ENCODE measurements around the gene CLTB. TPM values are rescaled to one million over a fixed set of nuclear protein-coding genes. Genes with fewer than 3 reads are reported as not detected.

Gene CLTB
- total and polyA plus RNA-seq, 10 of the 15 experiments (the other 5 are each of a cell fraction or from before 2014, with no cell fraction given), result 1.6 to 52.8 (median 36.9) TPM

- Histone ChIP-seq H2AFZ (ENCODE audit: control insufficient read depth, low read depth, low read length) (no peak overlapping the region), H3K27me3 (replicated peaks in 1 of 2; ENCODE audit: control insufficient read depth in 2 of 2, insufficient read depth in 2 of 2, low read length in 1 of 2) (no peaks in the 10 kb centered on the region), H3K9me3 (replicated peaks; ENCODE audit: control insufficient read depth, insufficient read depth, low read length) (no peaks in the 10 kb centered on the region; the same call in 2 of the 3 replicates), H3K4me1 (ENCODE audit: control insufficient read depth, insufficient read depth, low read length) (no peaks in the 10 kb centered on the region), H3K79me2 (ENCODE audit: control insufficient read depth, insufficient read depth, low read length) (no peaks in the 10 kb centered on the region), H3K27ac (ENCODE audit: control insufficient read depth, insufficient read depth) (no peak overlapping the region), H3K36me3 (ENCODE audit: control insufficient read depth in 2 of 2, insufficient read depth in 2 of 2, low read length in 1 of 2) (no peaks in the 10 kb centered on the region), H3K4me3 (no peak overlapping the region), H3K4me2 (ENCODE audit: control insufficient read depth, insufficient read depth) (no peak overlapping the region), H3K9ac (ENCODE audit: control insufficient read depth, insufficient read depth, low read length) (no peak overlapping the region), H4K20me1 (ENCODE audit: control insufficient read depth, insufficient read depth) (no peaks in the 10 kb centered on the region)
- ChIA-PET RAD21 (ENCODE audit: unreplicated experiment) (no interaction called here), SMC1A (ENCODE audit: uncharacterized antibody, unreplicated experiment) (no interaction called here), CTCF (interaction anchor here (1.0 to 1.4 kb wide), 2 partner anchors 9 to 221 kb away, joined by 4 to 5 read pairs; partner anchors contain the start of genes CLTB and TSPAN17), POLR2A (no interaction called here)
- WGBS (ENCODE audit: insufficient coverage, insufficient replicate concordance, low lambda C conversion rate, missing lambda C conversion rate), result 30% methylated on average over 1 of the region's 1 CpG
- FAIRE-seq (no peak), DNase-seq (ENCODE audit: low read depth, low spot score) (no peak), ATAC-seq (no peak)
- no TSS peak for BruUV-seq (replicated peaks)
- TF ChIP-seq, protein P1, sequence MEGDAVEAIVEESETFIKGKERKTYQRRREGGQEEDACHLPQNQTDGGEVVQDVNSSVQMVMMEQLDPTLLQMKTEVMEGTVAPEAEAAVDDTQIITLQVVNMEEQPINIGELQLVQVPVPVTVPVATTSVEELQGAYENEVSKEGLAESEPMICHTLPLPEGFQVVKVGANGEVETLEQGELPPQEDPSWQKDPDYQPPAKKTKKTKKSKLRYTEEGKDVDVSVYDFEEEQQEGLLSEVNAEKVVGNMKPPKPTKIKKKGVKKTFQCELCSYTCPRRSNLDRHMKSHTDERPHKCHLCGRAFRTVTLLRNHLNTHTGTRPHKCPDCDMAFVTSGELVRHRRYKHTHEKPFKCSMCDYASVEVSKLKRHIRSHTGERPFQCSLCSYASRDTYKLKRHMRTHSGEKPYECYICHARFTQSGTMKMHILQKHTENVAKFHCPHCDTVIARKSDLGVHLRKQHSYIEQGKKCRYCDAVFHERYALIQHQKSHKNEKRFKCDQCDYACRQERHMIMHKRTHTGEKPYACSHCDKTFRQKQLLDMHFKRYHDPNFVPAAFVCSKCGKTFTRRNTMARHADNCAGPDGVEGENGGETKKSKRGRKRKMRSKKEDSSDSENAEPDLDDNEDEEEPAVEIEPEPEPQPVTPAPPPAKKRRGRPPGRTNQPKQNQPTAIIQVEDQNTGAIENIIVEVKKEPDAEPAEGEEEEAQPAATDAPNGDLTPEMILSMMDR (IDR thresholded peaks at IDR 0.05 in 2 of 3, conservative IDR thresholded peaks at IDR 0.05 in 1 of 3; ENCODE audit: control insufficient read depth in 2 of 3, extremely low read depth in 1 of 3, insufficient read depth in 1 of 3, low read depth in 3 of 3, low read length in 3 of 3), result no peak
- TF ChIP-seq ETV6 (conservative IDR thresholded peaks at IDR 0.05 in 1 of 2, IDR thresholded peaks at IDR 0.05 in 1 of 2; ENCODE audit: borderline replicate concordance in 1 of 2, low read depth in 1 of 2), result no peak
- no peak for TF ChIP-seq DPF2 (IDR thresholded peaks at IDR 0.05)
- TF ChIP-seq RB1 (IDR thresholded peaks at IDR 0.05; ENCODE audit: borderline replicate concordance), result no peak
- TF ChIP-seq NR2C2 (IDR thresholded peaks at IDR 0.05; ENCODE audit: borderline replicate concordance, control insufficient read depth, insufficient read length, low read depth), result no peak
- no peak for TF ChIP-seq IRF3 (IDR thresholded peaks at IDR 0.05)
- no peak for TF ChIP-seq SMARCA5 (IDR thresholded peaks at IDR 0.05)
- TF ChIP-seq EED (IDR thresholded peaks at IDR 0.05; ENCODE audit: low read depth), result no peak
- TF ChIP-seq SREBF1 (IDR thresholded peaks at IDR 0.05; ENCODE audit: low read length), result no peak
- TF ChIP-seq EGR1 (IDR thresholded peaks at IDR 0.05; ENCODE audit: borderline replicate concordance in 1 of 2, low read depth in 2 of 2, low read length in 2 of 2), result no peak
- no peak for TF ChIP-seq WRNIP1 (IDR thresholded peaks at IDR 0.05; ENCODE audit: borderline replicate concordance, low read depth, low read length)
- TF ChIP-seq HCFC1 (IDR thresholded peaks at IDR 0.05; ENCODE audit: low read length), result no peak
- TF ChIP-seq, protein P2, sequence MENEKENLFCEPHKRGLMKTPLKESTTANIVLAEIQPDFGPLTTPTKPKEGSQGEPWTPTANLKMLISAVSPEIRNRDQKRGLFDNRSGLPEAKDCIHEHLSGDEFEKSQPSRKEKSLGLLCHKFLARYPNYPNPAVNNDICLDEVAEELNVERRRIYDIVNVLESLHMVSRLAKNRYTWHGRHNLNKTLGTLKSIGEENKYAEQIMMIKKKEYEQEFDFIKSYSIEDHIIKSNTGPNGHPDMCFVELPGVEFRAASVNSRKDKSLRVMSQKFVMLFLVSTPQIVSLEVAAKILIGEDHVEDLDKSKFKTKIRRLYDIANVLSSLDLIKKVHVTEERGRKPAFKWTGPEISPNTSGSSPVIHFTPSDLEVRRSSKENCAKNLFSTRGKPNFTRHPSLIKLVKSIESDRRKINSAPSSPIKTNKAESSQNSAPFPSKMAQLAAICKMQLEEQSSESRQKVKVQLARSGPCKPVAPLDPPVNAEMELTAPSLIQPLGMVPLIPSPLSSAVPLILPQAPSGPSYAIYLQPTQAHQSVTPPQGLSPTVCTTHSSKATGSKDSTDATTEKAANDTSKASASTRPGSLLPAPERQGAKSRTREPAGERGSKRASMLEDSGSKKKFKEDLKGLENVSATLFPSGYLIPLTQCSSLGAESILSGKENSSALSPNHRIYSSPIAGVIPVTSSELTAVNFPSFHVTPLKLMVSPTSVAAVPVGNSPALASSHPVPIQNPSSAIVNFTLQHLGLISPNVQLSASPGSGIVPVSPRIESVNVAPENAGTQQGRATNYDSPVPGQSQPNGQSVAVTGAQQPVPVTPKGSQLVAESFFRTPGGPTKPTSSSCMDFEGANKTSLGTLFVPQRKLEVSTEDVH (IDR thresholded peaks at IDR 0.05; ENCODE audit: low read depth, partially characterized antibody), result no peak
- TF ChIP-seq, protein P3, sequence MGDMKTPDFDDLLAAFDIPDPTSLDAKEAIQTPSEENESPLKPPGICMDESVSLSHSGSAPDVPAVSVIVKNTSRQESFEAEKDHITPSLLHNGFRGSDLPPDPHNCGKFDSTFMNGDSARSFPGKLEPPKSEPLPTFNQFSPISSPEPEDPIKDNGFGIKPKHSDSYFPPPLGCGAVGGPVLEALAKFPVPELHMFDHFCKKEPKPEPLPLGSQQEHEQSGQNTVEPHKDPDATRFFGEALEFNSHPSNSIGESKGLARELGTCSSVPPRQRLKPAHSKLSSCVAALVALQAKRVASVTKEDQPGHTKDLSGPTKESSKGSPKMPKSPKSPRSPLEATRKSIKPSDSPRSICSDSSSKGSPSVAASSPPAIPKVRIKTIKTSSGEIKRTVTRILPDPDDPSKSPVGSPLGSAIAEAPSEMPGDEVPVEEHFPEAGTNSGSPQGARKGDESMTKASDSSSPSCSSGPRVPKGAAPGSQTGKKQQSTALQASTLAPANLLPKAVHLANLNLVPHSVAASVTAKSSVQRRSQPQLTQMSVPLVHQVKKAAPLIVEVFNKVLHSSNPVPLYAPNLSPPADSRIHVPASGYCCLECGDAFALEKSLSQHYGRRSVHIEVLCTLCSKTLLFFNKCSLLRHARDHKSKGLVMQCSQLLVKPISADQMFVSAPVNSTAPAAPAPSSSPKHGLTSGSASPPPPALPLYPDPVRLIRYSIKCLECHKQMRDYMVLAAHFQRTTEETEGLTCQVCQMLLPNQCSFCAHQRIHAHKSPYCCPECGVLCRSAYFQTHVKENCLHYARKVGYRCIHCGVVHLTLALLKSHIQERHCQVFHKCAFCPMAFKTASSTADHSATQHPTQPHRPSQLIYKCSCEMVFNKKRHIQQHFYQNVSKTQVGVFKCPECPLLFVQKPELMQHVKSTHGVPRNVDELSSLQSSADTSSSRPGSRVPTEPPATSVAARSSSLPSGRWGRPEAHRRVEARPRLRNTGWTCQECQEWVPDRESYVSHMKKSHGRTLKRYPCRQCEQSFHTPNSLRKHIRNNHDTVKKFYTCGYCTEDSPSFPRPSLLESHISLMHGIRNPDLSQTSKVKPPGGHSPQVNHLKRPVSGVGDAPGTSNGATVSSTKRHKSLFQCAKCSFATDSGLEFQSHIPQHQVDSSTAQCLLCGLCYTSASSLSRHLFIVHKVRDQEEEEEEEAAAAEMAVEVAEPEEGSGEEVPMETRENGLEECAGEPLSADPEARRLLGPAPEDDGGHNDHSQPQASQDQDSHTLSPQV (IDR thresholded peaks at IDR 0.05), result no peak
- TF ChIP-seq ZNF207 (IDR thresholded peaks at IDR 0.05; ENCODE audit: borderline replicate concordance), result no peak
- intact Hi-C loops (cut with micrococcal nuclease; ENCODE audit: unreplicated experiment) (no loop called here), in situ Hi-C loops (cut with MboI) (no loop called here)
Observed at GRCh38 chr5:176425791-176426190, 9.5 kb upstream of the CLTB start.

All from GM12878 (cell line).